ENCODE results near the gene IPCEF1. TPM values are rescaled to one million over a fixed set of nuclear protein-coding genes. Genes with fewer than 3 reads are reported as not detected.

IPCEF1 gene
- total RNA-seq, 2 donors from 2014 or later, result 0.51 to 0.93 TPM

DNA sequence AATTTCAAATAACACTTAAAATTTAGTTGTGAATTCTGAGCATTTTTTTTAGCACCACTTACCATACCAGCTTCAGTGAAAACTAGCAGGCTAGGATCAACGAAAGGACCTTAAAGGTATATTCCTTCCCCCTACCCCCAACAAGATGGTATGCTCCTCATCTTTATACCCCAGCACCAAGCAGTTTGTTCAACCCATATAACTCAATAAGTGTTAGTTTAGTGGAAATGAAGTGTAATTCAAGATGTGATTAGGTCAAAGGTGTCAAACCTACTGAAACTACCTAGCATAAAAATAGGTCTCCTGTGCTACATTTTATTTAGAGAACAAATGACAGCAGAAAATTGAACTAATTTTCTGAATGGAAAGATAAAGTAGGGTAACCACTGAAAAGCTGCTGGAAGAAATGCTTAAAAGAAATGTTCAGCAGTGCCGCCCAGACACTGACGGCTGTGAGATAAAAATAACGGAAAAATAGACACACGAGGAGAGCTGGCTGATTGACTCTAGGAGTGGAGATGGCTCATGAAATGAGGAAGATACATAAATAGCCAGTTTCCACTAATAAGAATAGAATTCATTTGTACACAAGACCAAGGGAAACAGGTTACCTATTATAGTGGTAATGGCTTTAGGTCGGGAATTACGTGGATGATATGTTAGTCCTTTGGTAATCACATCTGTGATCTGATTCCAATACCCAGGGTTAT lies 94.8 kb downstream of the IPCEF1 start:
- Histone ChIP-seq H3K4me3 (no peak overlapping the region), H3K27ac (no peak overlapping the region), H3K36me3 (no peaks in the 10 kb centered on the region), H3K9me3 (no peaks in the 10 kb centered on the region), H3K27me3 (no peaks in the 10 kb centered on the region), H3K4me1 (peaks cover 0 to under 1% of the 10 kb centered on the region in 2 donors)
- TF ChIP-seq, protein P1, sequence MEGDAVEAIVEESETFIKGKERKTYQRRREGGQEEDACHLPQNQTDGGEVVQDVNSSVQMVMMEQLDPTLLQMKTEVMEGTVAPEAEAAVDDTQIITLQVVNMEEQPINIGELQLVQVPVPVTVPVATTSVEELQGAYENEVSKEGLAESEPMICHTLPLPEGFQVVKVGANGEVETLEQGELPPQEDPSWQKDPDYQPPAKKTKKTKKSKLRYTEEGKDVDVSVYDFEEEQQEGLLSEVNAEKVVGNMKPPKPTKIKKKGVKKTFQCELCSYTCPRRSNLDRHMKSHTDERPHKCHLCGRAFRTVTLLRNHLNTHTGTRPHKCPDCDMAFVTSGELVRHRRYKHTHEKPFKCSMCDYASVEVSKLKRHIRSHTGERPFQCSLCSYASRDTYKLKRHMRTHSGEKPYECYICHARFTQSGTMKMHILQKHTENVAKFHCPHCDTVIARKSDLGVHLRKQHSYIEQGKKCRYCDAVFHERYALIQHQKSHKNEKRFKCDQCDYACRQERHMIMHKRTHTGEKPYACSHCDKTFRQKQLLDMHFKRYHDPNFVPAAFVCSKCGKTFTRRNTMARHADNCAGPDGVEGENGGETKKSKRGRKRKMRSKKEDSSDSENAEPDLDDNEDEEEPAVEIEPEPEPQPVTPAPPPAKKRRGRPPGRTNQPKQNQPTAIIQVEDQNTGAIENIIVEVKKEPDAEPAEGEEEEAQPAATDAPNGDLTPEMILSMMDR (IDR thresholded peaks at IDR 0.05), result no peak
- DNase-seq (ENCODE audit: low spot score), result no peak

- TF ChIP-seq, protein P1 (IDR thresholded peaks at IDR 0.05), result no peak
Measured at GRCh38 chr6:154258064-154258757, 98.4 kb downstream of the IPCEF1 start.

GRCh38 chr6:154257067-154257466 lies 99.5 kb downstream of the IPCEF1 start:
- H3K4me1 ChIP-seq, result peaks cover 0 to 3% of the 10 kb centered on the region in 2 donors
- H3K9me3 ChIP-seq, result no peaks in the 10 kb centered on the region
- H3K27me3 ChIP-seq, result no peaks in the 10 kb centered on the region
- H3K36me3 ChIP-seq, result no peaks in the 10 kb centered on the region
- DNase-seq (ENCODE audit: low spot score), result no peak
- TF ChIP-seq, protein P1 (IDR thresholded peaks at IDR 0.05), result no peak
- H3K4me3 ChIP-seq, result no peak overlapping the region
- no peak overlapping the region for H3K27ac ChIP-seq

More at GRCh38 chr6:154258064-154258757, 98.4 kb downstream of the IPCEF1 start:
- Histone ChIP-seq H3K4me3 (no peak overlapping the region), H3K27ac (no peak overlapping the region), H3K4me1 (peaks cover 0 to 3% of the 10 kb centered on the region in 2 donors), H3K36me3 (no peaks in the 10 kb centered on the region), H3K9me3 (no peaks in the 10 kb centered on the region), H3K27me3 (no peaks in the 10 kb centered on the region)
- DNase-seq (ENCODE audit: low spot score), result no peak

GRCh38 chr6:154252678-154253077 lies 103.9 kb downstream of the IPCEF1 start:
- Histone ChIP-seq H3K27ac (no peak overlapping the region), H3K9me3 (no peaks in the 10 kb centered on the region), H3K27me3 (no peaks in the 10 kb centered on the region), H3K4me1 (peaks cover 0 to 3% of the 10 kb centered on the region in 2 donors), H3K4me3 (no peak overlapping the region), H3K36me3 (no peaks in the 10 kb centered on the region)
- TF ChIP-seq, protein P1 (IDR thresholded peaks at IDR 0.05), result no peak
- no peak for DNase-seq (ENCODE audit: low spot score)

GRCh38 chr6:154251116-154251515 lies 105.5 kb downstream of the IPCEF1 start:
- H3K9me3 ChIP-seq, result no peaks in the 10 kb centered on the region
- H3K27me3 ChIP-seq, result no peaks in the 10 kb centered on the region
- no peak for DNase-seq (ENCODE audit: low spot score)
- H3K27ac ChIP-seq, result no peak overlapping the region
- TF ChIP-seq, protein P1 (IDR thresholded peaks at IDR 0.05), result no peak
- no peak overlapping the region for H3K4me3 ChIP-seq
- no peaks in the 10 kb centered on the region for H3K4me1 ChIP-seq
- no peaks in the 10 kb centered on the region for H3K36me3 ChIP-seq

All from right atrium auricular region (tissue), 2 donors.